ENCODE data around the gene REP15.
A peak's percentile ranks its signal among the peaks of the same experiment; 100 is the strongest.
"Not testable (repeated sequence)": the region's sequence is repeated elsewhere in the genome, so short reads cannot be mapped to it uniquely, and the experiment has no call there.

Gene REP15

DNA sequence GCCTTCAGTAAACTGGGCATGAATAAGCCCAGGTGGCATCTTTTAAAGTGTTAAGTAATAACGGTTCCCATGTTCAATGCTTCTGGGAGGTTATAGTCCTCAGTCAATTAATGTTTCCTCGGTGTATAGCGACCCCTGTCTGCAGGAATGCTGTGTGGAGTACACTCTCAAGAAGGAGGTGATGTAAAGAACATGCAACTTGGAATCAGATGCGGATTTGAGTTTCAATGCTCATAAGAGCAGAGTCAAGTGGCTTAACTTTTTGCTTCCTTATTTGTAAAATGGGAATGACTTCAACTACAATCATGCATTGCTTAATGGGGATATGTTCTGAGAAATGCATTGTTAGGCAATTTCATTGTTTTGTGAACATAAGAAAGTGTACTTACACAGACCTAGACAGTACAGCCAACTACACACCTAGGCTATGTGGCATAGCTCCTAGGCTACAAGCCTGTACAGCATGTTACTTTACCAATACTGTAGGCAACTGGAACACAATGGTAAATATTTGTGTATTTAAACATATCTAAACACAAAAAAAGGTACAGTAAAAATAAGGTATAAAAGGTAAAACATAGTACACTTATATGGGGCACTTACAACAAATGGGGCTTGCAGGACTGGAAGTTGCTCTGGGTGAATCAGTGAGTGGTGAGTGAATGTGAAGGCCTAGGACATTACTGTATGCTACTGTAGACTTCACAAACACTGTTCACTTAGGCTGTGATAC is 7.6 kb downstream of the REP15 start:
- peak; percentile 46 for DNase-seq

DNA sequence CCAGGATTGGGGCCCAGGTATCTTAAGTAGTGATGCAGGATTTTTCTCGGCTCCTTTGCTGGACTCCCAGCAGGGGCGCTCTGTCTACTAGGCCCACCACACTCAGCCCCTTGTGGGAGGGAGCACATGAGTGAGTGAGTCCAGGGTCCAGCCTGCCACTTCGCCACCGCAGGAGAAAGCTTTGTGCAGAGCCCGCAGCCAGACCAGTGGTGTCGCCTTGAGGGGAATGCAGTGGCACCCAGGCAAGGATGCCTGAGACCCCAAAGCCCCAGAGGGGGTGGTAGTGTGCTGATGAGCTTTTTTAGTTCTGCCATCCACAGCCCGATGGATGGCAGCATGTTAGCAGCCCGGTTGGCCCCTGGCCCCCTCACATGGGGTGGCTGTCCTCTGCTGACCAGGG is 9.0 kb downstream of the REP15 start:
- no peak for DNase-seq

DNA sequence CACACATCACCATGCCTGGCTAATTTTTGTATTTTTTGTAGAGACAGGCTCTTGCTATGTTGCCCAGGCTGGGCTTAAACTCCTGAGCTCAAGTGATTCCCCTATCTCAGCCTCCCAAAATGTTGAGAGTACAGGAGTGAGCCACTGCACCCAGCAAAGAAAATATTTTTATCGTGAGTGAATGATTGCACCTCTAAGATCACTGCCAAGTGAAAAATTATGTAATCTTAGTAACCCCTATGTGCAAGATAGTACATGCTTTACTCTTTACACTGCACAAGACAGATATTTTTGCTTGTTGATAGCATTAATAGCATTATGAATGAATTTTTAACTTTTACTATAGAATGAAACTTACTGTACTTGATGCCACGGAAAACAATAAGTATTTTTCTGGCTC is 11.0 kb downstream of the REP15 start:
- DNase-seq = no peak

DNA sequence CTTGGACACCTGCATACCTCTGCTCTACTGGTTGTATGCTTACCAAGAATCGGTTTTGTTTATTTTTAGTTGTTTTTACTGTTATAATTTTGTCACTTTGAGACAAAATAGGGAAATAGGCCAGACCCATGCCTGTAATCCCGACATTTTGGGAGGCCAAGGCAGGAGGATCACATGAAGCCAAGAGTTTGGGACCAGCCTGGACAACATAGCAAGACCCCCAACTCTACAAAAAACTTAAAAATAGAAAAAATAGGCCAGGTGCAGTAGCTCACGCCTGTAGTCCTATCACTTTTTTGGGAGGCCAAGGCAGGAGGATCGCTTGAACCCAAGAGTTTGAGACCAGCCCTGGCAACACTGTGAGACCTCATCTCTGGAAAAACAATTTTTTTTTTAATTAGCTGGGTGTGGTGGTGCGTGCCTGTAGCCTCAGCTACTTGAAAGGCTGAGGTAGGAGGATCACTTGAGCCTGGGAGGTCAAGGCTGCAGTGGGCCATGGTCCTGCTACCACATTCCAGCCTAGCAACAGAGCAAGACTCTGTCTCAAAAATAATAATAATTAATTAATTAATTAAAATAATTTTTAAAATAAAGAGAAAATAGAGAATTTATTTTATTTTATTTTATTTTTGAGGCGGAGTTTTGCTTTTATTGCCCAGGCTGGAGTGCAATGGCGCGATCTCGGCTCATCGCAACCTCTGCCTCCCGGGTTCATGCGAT is 13.1 kb downstream of the REP15 start:
- no peak for DNase-seq

DNA sequence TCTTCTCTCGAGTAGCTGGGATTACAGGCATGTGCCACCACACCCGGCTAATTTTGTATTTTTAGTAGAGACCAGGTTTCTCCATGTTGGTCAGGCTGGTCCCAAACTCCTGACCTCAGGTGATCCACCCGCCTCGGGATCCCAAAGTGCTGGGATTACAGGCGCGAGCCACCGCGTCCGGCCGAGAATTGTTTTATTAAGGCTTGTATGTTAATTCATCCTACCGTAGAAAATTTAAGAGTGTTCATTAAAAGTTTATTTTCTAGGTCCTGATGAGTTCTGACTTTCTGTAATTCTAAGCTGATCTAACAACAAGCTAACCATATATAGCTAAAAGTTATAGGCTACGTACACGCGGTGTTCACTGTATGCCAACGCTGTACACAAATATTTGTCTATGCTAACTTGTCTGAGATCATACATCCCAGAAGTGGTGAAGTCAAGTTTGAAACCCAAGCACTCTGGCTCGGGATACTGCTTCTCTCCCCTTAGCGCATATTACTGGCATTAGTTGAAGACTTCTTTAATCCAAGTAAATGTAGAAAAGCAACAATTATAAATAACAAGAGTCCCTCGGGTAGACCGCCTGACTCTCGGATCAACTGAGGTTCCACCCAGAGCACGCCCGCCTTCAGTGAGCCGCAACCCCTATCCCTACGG is 13.8 kb downstream of the REP15 start:
- DNase-seq = no peak

DNA sequence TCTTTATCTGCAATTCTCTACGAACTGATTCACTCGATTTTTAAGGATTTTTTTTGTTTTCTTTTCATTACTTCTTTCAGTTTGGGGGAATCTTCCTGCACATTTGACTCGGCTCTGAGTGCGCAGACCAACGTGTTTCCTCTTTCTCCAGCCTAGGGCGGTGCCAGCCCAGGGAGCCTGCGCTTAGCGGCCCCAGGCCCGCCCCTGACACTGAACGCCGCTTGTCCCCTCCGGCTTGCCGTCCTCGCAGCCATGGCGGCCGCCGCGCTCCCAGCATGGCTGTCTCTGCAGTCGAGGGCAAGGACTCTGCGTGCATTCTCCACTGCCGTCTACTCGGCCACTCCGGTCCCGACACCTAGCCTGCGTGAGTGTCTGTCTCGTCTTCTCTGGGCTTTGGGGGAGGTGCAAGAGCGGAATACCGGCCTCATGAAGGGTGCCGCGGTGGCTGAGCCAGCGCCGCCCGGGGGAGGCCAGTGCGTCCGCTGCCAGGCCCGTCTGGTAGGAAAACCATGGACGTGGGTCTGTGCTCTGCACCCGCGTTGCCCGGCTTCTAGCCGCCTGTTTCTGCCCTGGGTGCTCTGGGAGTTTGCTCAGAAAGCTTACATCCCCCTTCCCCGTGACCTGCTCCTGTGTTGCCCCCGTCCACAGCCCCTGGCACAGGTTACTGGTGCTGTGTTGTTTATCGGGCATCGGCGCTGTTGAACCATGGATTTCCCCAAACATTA is 14.5 kb downstream of the REP15 start, which contains the start of gene MRPS35:
Gene MRPS35, plus strand, starts transcription at position 241 of the 725 bp plus-strand sequence. Its CDS starts 12 bp downstream, at position 253.
- peak; percentile 91 for DNase-seq

DNA sequence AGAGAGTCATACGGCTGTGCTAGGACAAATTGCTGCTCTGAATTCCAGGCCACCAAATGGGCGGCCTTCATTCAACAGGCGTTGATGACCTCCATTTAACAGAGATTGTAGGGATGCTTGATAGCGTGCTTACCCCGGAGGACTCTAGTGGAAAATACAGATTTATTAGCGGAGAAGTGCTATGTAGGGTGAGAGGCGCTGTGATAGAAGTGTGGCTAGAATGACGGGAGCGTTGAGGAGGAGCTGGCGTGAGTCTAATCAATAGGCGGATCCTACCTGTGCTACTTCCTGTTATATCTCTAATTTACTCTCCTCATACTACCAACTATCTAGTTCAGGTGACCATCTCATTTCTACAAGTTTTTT is 15.1 kb downstream of the REP15 start:
- DNase-seq = peak; percentile 3

DNA sequence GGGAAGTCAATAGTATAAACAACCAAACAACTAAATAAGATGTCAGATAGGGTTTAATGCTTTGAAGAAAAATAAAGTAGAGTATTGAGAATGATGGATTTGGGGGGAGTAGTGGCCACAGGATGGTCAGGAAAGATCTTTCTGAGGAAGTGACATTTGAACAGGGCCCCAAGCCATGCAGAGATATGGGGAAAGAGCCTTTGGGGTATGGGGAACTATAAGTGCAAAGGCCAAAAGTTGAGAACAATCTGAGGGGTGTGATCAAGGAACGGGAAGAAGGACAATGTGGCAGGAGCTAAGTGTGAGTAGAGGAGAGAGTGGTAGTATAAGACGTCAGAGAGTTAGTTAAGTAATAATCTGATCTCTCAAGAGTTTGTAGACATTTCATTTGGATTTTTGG is 15.7 kb downstream of the REP15 start:
- no peak for DNase-seq

DNA sequence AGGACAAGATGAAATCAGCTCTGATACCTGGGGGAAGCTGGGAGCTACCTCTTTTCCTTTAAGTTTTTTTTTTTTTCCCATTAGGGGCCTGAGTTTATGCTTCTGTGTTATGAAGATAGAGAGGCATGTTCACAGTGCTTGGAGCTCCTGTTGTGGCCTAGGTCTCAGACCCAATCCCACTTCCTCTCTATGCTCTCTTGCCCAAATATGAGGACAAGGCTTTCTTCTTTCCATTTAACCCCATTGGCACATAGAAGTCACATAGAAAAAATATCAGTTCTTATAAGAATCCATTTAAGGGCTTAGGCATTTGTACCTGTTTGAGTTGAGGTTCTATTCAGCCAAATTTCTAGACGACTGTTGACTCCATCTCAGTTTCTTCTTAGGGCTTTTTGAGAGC is 27.0 kb downstream of the REP15 start:
- no peak for DNase-seq

DNA sequence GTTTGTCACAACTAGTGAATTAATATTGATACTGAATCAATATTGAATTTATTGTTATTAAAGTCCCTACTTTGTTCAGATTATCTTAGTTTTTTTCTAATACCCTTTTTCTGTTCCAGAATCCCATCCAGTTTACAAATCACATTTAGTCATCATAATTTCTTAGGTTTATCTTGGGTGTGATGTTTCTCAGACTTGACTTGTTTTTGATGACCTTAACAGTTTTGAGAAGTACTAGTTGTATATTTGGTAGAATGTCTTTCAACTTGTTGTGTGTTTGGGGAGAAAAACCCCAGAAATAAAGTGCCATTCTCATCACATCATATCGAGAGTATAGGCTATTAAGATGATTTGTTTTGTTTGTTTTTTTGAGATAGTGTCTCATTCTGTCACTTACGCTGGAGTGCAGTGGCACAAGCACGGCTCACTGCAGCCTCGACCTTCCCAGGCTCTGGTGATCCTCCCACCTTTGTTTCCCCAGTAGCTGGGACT is 33.9 kb downstream of the REP15 start:
- no peak for DNase-seq

DNA sequence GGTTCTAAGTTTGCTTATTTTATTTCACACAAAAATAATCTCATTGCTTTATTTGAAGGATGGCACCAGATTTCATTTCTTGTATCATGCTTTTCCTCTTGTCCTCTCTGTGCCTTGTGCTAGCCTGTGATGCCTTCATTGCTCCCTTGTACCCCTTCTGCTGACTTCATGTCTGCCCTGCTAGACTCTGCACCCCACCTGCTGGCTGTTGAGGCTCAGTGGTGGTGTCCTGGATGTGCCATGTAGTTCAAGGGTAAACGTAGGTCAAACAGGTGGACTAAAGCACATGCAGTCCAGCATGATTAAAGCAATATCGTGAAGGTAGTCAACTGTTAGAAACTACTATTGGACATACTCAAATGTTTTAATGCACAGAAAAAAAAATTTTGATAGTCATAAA is 36.0 kb downstream of the REP15 start:
- DNase-seq = no peak

DNA sequence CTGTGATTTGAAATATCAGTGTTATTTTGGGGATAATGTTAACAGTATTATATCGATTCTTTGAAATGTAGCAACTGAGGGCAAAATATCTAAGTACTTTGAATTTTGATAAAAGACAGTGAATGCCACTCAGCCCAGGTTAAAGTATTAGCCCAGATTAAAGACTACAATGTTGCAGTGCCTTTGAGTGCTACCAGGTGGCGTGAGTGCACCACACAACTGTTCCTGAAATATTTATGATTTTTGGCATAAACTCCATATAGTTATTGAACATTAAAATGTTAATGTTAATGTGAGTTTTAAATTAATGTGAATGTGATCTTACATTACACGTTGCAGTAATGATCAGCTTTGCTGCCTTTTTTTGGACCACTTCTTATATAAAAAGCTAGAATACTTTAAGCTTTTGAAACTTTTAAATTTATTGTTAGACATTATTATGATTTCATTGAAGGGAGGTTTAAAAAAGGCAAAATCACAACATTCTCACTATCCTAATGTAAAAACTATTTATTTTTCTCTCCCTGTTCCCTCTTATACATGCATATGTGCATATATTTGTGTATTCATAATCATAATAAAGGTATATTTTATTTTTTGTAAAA is 36.9 kb downstream of the REP15 start:
- peak; percentile 23 for DNase-seq

DNA sequence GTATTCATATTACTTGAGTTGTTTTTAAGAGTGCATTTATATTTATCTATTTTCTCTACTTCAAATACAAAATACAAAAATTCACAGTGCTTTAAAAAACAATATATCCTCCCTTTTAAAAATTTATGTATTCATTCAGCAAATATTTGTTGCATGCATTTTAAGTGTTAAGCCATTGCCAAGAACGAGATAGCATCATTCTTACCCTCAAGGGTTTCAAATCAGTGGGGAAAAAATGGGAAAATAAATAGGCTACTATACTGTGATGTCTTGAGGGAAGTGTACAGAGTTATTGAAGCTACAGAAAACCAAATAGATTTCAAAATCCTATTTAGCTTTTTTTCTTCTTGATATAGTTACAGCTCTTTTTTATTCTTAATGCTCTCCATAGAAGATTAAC is 37.5 kb downstream of the REP15 start:
- no peak for DNase-seq

DNA sequence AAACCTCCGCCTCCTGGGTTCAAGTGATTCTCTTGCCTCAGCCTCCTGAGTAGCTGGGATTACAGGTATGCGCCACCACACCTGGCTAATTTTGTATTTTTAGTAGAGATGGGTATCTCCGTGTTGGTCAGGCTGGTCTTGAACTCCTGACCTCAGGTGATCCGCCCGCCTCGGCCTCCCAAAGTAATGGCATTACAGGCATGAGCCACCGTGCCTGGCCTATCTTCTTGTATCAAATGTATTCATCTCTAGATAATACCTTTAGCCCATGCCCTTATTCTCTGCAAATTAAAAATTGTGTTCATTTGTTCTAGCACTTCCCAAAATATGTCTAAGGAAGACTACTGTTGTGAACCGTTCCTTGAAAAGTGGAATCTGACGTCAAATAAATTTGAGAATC is 38.1 kb downstream of the REP15 start:
- not testable (repeated sequence) for DNase-seq

DNA sequence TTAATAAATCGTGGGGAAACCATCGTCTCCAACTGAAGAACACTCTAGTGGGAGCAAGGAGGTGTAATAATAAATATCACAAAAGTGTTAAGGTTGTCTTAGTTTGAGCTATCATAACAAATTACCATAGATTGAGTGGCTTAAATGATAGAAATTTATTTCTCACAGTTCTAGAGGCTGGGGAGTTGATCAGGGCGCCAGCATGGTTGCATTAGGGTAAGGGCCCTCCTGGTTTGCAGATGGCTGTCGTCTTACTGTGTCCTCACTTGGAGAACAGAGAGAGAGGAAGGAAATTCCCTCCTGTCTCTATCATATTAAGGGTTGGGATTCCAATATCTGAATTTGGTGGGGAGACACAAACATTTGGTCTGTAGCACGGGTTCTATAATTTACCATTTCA is 47.4 kb downstream of the REP15 start:
- no peak for DNase-seq

DNA sequence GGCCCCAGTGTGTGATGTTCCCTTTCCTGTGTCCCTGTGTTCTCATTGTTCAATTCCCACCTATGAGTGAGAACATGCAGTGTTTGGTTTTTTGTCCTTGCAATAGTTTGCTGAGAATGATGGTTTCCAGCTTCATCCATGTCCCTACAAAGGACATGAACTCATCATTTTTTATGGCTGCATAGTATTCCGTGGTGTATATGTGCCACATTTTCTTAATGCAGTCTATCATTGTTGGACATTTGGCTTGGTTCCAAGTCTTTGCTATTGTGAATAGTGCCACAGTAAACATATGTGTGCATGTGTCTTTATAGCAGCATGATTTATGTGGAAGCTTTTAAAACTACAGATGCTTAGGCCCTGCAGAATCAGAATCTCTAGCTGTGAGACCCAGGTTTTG is 49.5 kb downstream of the REP15 start:
- DNase-seq = not testable (repeated sequence)

Data from central memory CD4-positive, alpha-beta T cell (primary cell).